Neuronal stem cell (in vitro differentiated cells): Measurements from ENCODE around the gene RUVBL2. TPM values are rescaled to one million over a fixed set of nuclear protein-coding genes. Genes with fewer than 3 reads are reported as not detected.
A peak's percentile ranks its signal among the peaks of the same experiment; 100 is the strongest.

ENCODE experiments used
- DNase-seq: peaks from one replicate; pipeline ENCODE4 v3.0.0-alpha.2; 2013; ENCODE audit warnings: low spot score
- H2AFZ ChIP-seq: one replicate; pipeline ENCODE4 v1.6.1; 2013; ENCODE audit warnings: mild to moderate bottlenecking, low read length, inconsistent platforms
- H2AK5ac ChIP-seq: 2 replicates; pipeline ENCODE4 v1.6.1; 2013; ENCODE audit warnings: low read depth, mild to moderate bottlenecking, inconsistent platforms, low read length, moderate library complexity, mixed read lengths
- H2BK120ac ChIP-seq: 2 replicates; pipeline ENCODE4 v1.6.1; 2013; ENCODE audit warnings: low read depth, mild to moderate bottlenecking, inconsistent platforms, low read length, moderate library complexity, mixed read lengths
- H2BK12ac ChIP-seq: one replicate; pipeline ENCODE4 v1.6.1; 2013; ENCODE audit warnings: low read length, inconsistent platforms
- H2BK15ac ChIP-seq: 2 replicates; pipeline ENCODE4 v1.6.1; 2013; ENCODE audit warnings: mild to moderate bottlenecking, low read length, inconsistent platforms, mixed read lengths
- H2BK5ac ChIP-seq: one replicate; pipeline ENCODE4 v1.6.1; 2013; ENCODE audit warnings: inconsistent platforms, mild to moderate bottlenecking, low read length, moderate library complexity
- H3K14ac ChIP-seq: one replicate; pipeline ENCODE4 v1.6.1; 2013; ENCODE audit warnings: low read length, inconsistent platforms
- H3K18ac ChIP-seq: 2 replicates; pipeline ENCODE4 v1.6.1; 2013; ENCODE audit warnings: low read length, inconsistent platforms
- H3K23ac ChIP-seq: 2 replicates; pipeline ENCODE4 v1.6.1; 2013; ENCODE audit warnings: low read depth, mild to moderate bottlenecking, mixed read lengths, low read length, inconsistent platforms; ENCODE audit not compliant: poor library complexity
- H3K27ac ChIP-seq: replicated peaks from 3 replicates; pipeline ENCODE4 v1.5.1; 2013; ENCODE audit warnings: low read length, inconsistent platforms
- H3K27me3 ChIP-seq, 3 experiments: 2 replicates each; pipeline ENCODE4 v1.6.1; 2013; ENCODE audit warnings: low read length in 3 of 3, mild to moderate bottlenecking in 2 of 3, inconsistent platforms in 1 of 3, low read depth in 1 of 3, mixed read lengths in 1 of 3, moderate library complexity in 1 of 3; ENCODE audit not compliant: control insufficient read depth in 3 of 3, insufficient read depth in 3 of 3
- H3K36me3 ChIP-seq, 2 donors: replicated peaks in 1 of 2; 2 replicates each; pipeline ENCODE4 v1.6.1; 2013; ENCODE audit warnings: low read length in 2 of 2; ENCODE audit not compliant: control insufficient read depth in 2 of 2, insufficient read depth in 2 of 2
- H3K4ac ChIP-seq: 2 replicates; pipeline ENCODE4 v1.6.1; 2013; ENCODE audit warnings: inconsistent platforms, mild to moderate bottlenecking, low read length, moderate library complexity
- H3K4me1 ChIP-seq, 2 donors: 1 replicate in 1 of 2; 2 replicates in 1 of 2; pipeline ENCODE4 v1.6.1; 2013; ENCODE audit warnings: low read length in 2 of 2, low read depth in 1 of 2; ENCODE audit not compliant: control insufficient read depth in 2 of 2, insufficient read depth in 1 of 2
- H3K4me2 ChIP-seq: one replicate; pipeline ENCODE4 v1.6.1; 2013; ENCODE audit warnings: mild to moderate bottlenecking, low read length, inconsistent platforms; ENCODE audit not compliant: insufficient read depth, poor library complexity, severe bottlenecking
- H3K4me3 ChIP-seq, 2 donors: 2 replicates each; pipeline ENCODE4 v1.5.1; 2013; ENCODE audit warnings: low read length in 2 of 2, mild to moderate bottlenecking in 2 of 2, inconsistent platforms in 1 of 2, moderate library complexity in 1 of 2
- H3K79me1 ChIP-seq: one replicate; pipeline ENCODE4 v1.6.1; 2013; ENCODE audit warnings: low read depth, mild to moderate bottlenecking, inconsistent platforms, low read length, moderate library complexity
- H3K9ac ChIP-seq: one replicate; pipeline ENCODE4 v1.6.1; 2013; ENCODE audit warnings: mild to moderate bottlenecking, low read depth, low read length, inconsistent platforms; ENCODE audit not compliant: poor library complexity
- H3K9me3 ChIP-seq, 2 donors: replicated peaks in 1 of 2; 2 replicates each; pipeline versions ENCODE3 to v1.6.1; 2013; ENCODE audit warnings: low read length in 2 of 2, mild to moderate bottlenecking in 2 of 2, inconsistent platforms in 1 of 2, low read depth in 1 of 2, mixed read lengths in 1 of 2, moderate library complexity in 1 of 2; ENCODE audit not compliant: control insufficient read depth in 2 of 2, insufficient read depth in 1 of 2
- H4K8ac ChIP-seq: one replicate; pipeline ENCODE4 v1.6.1; 2013; ENCODE audit warnings: low read depth, mild to moderate bottlenecking, inconsistent platforms, low read length, moderate library complexity
- H4K91ac ChIP-seq: one replicate; pipeline ENCODE4 v1.6.1; 2013; ENCODE audit warnings: low read length, low read depth, mild to moderate bottlenecking, inconsistent platforms; ENCODE audit not compliant: poor library complexity
- WGBS, 2 donors: extraction: QIAGEN DNeasy Blood & Tissue Kit; methylation state at CpG; one replicate each; pipeline ENCODE4 v1.1.7; 2013; ENCODE audit warnings: missing lambda C conversion rate in 2 of 2, mixed read lengths in 1 of 2; ENCODE audit not compliant: insufficient read length in 2 of 2, insufficient replicate concordance in 1 of 2; ENCODE audit errors: extremely low coverage in 2 of 2; 5-methylcytosine and 5-hydroxymethylcytosine counted together
- polyA plus RNA-seq, 2 experiments: library from polyadenylated mRNA; stranded (reverse); fragments of 200-250 nt; gene quantifications; one replicate each; pipeline ENCODE4 v1.2.3, GENCODE V29; 2013

RUVBL2 gene
- 76.7 TPM for polyA plus RNA-seq (2013, experiment 1 of 2)
- 72.0 TPM for polyA plus RNA-seq (2013, experiment 2 of 2)

DNA sequence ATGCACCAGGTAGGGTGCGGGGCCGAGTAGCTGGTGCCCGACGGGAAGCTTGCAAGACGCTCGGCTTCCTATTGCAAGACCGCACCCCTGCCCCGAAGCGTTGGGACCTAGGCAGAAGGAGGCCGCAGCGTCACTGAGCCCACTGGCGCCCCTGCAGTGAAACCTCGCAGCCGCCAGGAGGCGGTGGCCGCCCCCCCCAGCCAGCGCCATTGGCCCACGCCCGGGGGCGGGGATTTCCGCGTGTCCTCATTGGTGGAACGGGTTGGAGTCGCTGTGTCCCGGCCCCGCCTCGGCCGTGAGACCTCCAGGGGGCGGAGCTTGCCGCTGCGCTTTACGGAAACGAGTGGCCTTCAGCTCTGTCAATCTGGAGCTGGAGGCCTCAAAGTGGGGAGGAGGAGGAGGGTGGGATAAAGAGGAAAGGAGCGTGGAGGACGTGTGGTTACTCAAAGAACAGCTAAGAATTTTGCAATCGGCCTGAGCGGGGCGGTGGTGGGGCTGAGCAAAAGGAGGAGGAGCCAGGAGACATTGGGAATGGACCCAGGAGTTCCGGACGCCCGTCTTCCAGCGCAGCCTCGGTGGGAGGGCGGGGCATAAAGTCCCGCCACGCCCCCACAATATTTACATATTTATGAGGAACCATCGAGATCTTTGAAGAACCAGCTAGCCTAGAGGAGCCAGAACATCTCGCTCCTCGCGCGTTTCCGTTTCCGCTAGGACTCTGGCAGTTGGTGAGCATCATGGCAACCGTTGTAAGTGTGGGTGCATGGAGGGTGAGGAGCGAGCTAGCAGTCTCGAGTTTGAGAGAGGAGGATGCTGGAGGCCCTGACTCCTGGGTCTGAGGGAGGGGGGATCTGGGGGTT lies at the start of gene RUVBL2, which contains the start of gene GYS1:
Gene RUVBL2 (plus strand): TSS at position 713 of the 860 bp plus-strand sequence. CDS start 25 bp downstream, at position 738.
Gene GYS1 (minus strand): TSS at position 135 of the 860 bp plus-strand sequence. CDS start 197 bp downstream, outside the sequence.
- H3K4me3 ChIP-seq: peak within 1 kb of the TSS; percentile 60 to 91
- peak within 1 kb of the TSS; percentile 98 for H3K4me2 ChIP-seq
- peaks cover 12% of the 10 kb centered on the region for H3K79me1 ChIP-seq
- H3K9me3 ChIP-seq: no peaks in the 10 kb centered on the region
- H4K91ac ChIP-seq: peak within 1 kb of the TSS; percentile 88
- H3K36me3 ChIP-seq: peaks cover 6 to 22% of the 10 kb centered on the region in 2 donors
- peak within 1 kb of the TSS; percentile 92 for H2AFZ ChIP-seq
- peak within 1 kb of the TSS; percentile 96 for H3K18ac ChIP-seq
- H3K9ac ChIP-seq: peak within 1 kb of the TSS; percentile 92
- H2BK12ac ChIP-seq: no peak within 1 kb of the TSS
- WGBS, 2 donors: no CpG with 5 or more reads among the region's 56 CpGs
- peak within 1 kb of the TSS; percentile 67 for H2BK5ac ChIP-seq
- no peak within 1 kb of the TSS for H3K14ac ChIP-seq
- DNase-seq: peak; percentile 99
- H3K23ac ChIP-seq: peak within 1 kb of the TSS; percentile 89
- H3K4ac ChIP-seq: no peak within 1 kb of the TSS
- H3K27ac ChIP-seq: peak within 1 kb of the TSS; percentile 92
- H3K27me3 ChIP-seq: no peaks in the 10 kb centered on the region
- peak within 1 kb of the TSS; percentile 7 for H2BK120ac ChIP-seq
- H3K4me1 ChIP-seq: peaks cover 7 to 14% of the 10 kb centered on the region in 2 donors
- peak within 1 kb of the TSS; percentile 51 for H2BK15ac ChIP-seq
- no peak within 1 kb of the TSS for H4K8ac ChIP-seq
- peak within 1 kb of the TSS; percentile 60 for H2AK5ac ChIP-seq

- Histone ChIP-seq H3K4me3 (no peak overlapping the region), H3K9me3 (peaks cover 5% of the 10 kb centered on the region in 2 donors), H3K14ac (no peak overlapping the region), H3K23ac (no peak overlapping the region), H3K4me1 (peaks cover 0 to 3% of the 10 kb centered on the region in 2 donors), H2BK120ac (no peak overlapping the region), H4K8ac (no peak overlapping the region), H2BK5ac (no peak overlapping the region), H3K4me2 (no peak overlapping the region), H2AFZ (no peak overlapping the region), H3K27me3 (no peaks in the 10 kb centered on the region), H3K4ac (no peak overlapping the region), H3K9ac (no peak overlapping the region), H3K18ac (no peak overlapping the region), H2AK5ac (no peak overlapping the region), H3K27ac (no peak overlapping the region), H2BK12ac (no peak overlapping the region), H2BK15ac (no peak overlapping the region), H3K79me1 (no peaks in the 10 kb centered on the region), H4K91ac (no peak overlapping the region), H3K36me3 (no peaks in the 10 kb centered on the region)
- DNase-seq: no peak
- no CpG with 5 or more reads among the region's 5 CpGs for whole genome bisulfite sequencing, 2 donors
Measured at GRCh38 chr19:48945415-48945814, 48.3 kb upstream of the RUVBL2 start.

DNA sequence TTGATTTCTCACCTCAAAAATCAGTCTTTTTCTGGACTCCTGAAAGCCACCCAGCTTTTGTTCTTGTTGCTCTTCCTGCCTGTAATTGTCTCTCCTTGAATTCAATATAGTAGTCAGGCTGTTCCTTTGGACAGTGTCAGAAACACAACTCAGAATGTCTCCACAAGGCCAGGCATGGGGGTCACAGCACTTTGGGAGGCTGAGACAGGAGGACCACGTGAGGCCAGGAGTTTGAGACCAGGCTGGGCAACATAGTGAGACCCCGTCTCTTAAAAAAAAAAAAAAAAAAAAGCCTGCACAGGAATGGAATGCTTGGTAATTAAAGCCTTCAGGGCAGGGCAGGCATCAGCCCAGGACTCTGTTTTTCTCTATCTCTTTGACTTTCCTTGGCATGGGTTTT lies 47.9 kb upstream of the RUVBL2 start:
- H2AFZ ChIP-seq: no peak overlapping the region
- no peaks in the 10 kb centered on the region for H3K79me1 ChIP-seq
- no peak overlapping the region for H3K4me3 ChIP-seq
- no peak overlapping the region for H3K27ac ChIP-seq
- no peak overlapping the region for H2BK120ac ChIP-seq
- H3K4me2 ChIP-seq: no peak overlapping the region
- H3K4ac ChIP-seq: no peak overlapping the region
- H4K8ac ChIP-seq: no peak overlapping the region
- no peak overlapping the region for H3K9ac ChIP-seq
- H2AK5ac ChIP-seq: no peak overlapping the region
- H3K27me3 ChIP-seq: no peaks in the 10 kb centered on the region
- no peak overlapping the region for H4K91ac ChIP-seq
- no peak overlapping the region for H3K18ac ChIP-seq
- H2BK15ac ChIP-seq: no peak overlapping the region
- no peak overlapping the region for H2BK12ac ChIP-seq
- DNase-seq: no peak
- no peaks in the 10 kb centered on the region for H3K36me3 ChIP-seq
- no CpG with 5 or more reads among the region's 2 CpGs for WGBS, 2 donors
- H2BK5ac ChIP-seq: no peak overlapping the region
- H3K14ac ChIP-seq: no peak overlapping the region
- H3K4me1 ChIP-seq: peaks cover 0 to 3% of the 10 kb centered on the region in 2 donors
- H3K9me3 ChIP-seq: peaks cover 5% of the 10 kb centered on the region in 2 donors
- no peak overlapping the region for H3K23ac ChIP-seq
